A549 (cell line): ENCODE measurements around the gene RAD9A. TPM values are rescaled to one million over a fixed set of nuclear protein-coding genes. Genes with fewer than 3 reads are reported as not detected.

Source experiments
- ATAC-seq, 2 experiments: fragments of 200-7000 bp in 1 of 2; fragments of >200 bp in 1 of 2; cut with Nextera tagmentation in 1 of 2; cut with Tn5 transposase in 1 of 2; 3 replicates each; pipeline versions ENCODE4 v1.8.0 to v1.9.1; 2018 to 2020; ENCODE audit warnings: mild to moderate bottlenecking in 1 of 2, moderate library complexity in 1 of 2
- CTCF ChIA-PET: fragments of 300-600 bp; sonication (Branson Sonifier 250); formaldehyde crosslinking; extraction: SDS; loops from one replicate; lab custom pipeline; 2021; ENCODE audit warnings: antibody characterized with exemption, inconsistent platforms; lab: Yijun Ruan, JAX
- POLR2A ChIA-PET: fragments of 350-600 bp; formaldehyde crosslinking; extraction: SDS; loops from one replicate; lab custom pipeline; 2021; ENCODE audit warnings: antibody characterized with exemption, inconsistent platforms; lab: Yijun Ruan, JAX
- DNase-seq, 2 experiments: peaks; one replicate each; pipeline versions ENCODE4 v3.0.0 to v3.0.0-alpha.2; 2011 to 2016; ENCODE audit warnings: low read depth in 1 of 2, low spot score in 1 of 2
- FAIRE-seq: peaks from 2 replicates; lab custom pipeline; 2011; peaks lifted over from hg19 to GRCh38; lab: Jason Lieb, UNC
- H3K27ac ChIP-seq, 2 experiments: fragments of >200 bp; sonication (Bioruptor Twin); formaldehyde crosslinking; 3 replicates each; pipeline ENCODE4 v1.5.1; 2016 to 2017
- H3K4me1 ChIP-seq: fragments of >200 bp; sonication (Bioruptor Twin); formaldehyde crosslinking; 3 replicates; pipeline ENCODE4 v1.6.1; 2016
- H3K4me2 ChIP-seq: fragments of >200 bp; sonication (Bioruptor Twin); formaldehyde crosslinking; 3 replicates; pipeline ENCODE4 v1.6.1; 2016
- H3K4me3 ChIP-seq: fragments of >200 bp; sonication (Bioruptor Twin); formaldehyde crosslinking; 3 replicates; pipeline ENCODE4 v1.5.1; 2016
- H3K9me3 ChIP-seq: fragments of >200 bp; sonication (Bioruptor Twin); formaldehyde crosslinking; 3 replicates; pipeline ENCODE4 v1.6.1; 2016
- ELK1 ChIP-seq: fragments of 150-350 bp; IDR thresholded peaks from 2 replicates; pipeline ENCODE4 v1.6.1; 2014; ENCODE audit warnings: low read depth, mild to moderate bottlenecking, low read length
- ESRRA ChIP-seq: fragments of 150-350 bp; IDR thresholded peaks from 2 replicates; pipeline ENCODE4 v1.6.1; 2014; ENCODE audit warnings: mild to moderate bottlenecking, low read length, borderline replicate concordance
- FOSB ChIP-seq: fragments of 250-450 bp; sonication (Bioruptor Pico); IDR thresholded peaks from 2 replicates; pipeline ENCODE4 v1.5.0; 2020; ENCODE audit warnings: mild to moderate bottlenecking, moderate library complexity
- JUN ChIP-seq, 2 experiments: fragments of >200 bp; sonication (Bioruptor Twin); formaldehyde crosslinking; IDR thresholded peaks; 2 replicates in 1 of 2; 3 replicates in 1 of 2; pipeline ENCODE4 v1.6.1; 2016 to 2017
- KDM5A ChIP-seq: fragments of 200-600 bp; sonication (generic); IDR thresholded peaks from 2 replicates; pipeline ENCODE4 v1.6.1; 2016; ENCODE audit warnings: antibody characterized with exemption, mild to moderate bottlenecking
- MAZ ChIP-seq: fragments of 150-350 bp; IDR thresholded peaks from 2 replicates; pipeline ENCODE4 v1.6.1; 2014; ENCODE audit warnings: antibody characterized with exemption, low read depth, low read length, borderline replicate concordance
- MYC ChIP-seq: IDR thresholded peaks from 2 replicates; pipeline ENCODE4 v1.6.1; 2012; ENCODE audit warnings: mild to moderate bottlenecking, inconsistent platforms, low read length, improper control_type of control experiment, borderline replicate concordance
- NFE2L2 ChIP-seq: fragments of 150-350 bp; conservative IDR thresholded peaks from 2 replicates; pipeline ENCODE4 v1.6.1; 2014; ENCODE audit warnings: low read length
- POLR2A ChIP-seq: IDR thresholded peaks from 2 replicates; pipeline ENCODE4 v1.6.1; 2012; ENCODE audit warnings: mild to moderate bottlenecking, low read length
- RFX5 ChIP-seq: fragments of 450-650 bp; IDR thresholded peaks from 2 replicates; pipeline ENCODE4 v1.7.1; 2014; ENCODE audit warnings: antibody characterized with exemption, mild to moderate bottlenecking, moderate library complexity
- SMC3 ChIP-seq: fragments of >200 bp; sonication (Bioruptor Twin); formaldehyde crosslinking; IDR thresholded peaks from 3 replicates; pipeline ENCODE4 v1.6.1; 2018; ENCODE audit warnings: inconsistent platforms
- ZFP36 ChIP-seq: fragments of 450-650 bp; IDR thresholded peaks from 2 replicates; pipeline ENCODE4 v1.6.1; 2014; ENCODE audit warnings: borderline replicate concordance; ENCODE audit not compliant: partially characterized antibody
- ZNF302 ChIP-seq: fragments of 250-450 bp; sonication (Bioruptor Pico); IDR thresholded peaks from 2 replicates; pipeline ENCODE4 v1.9.0; 2021; ENCODE audit warnings: inconsistent platforms, mild to moderate bottlenecking, moderate library complexity
- ZSCAN20 ChIP-seq: fragments of 250-450 bp; sonication (Bioruptor Pico); IDR thresholded peaks from 2 replicates; pipeline ENCODE4 v1.8.0; 2022; ENCODE audit warnings: mild to moderate bottlenecking, moderate library complexity
- WGBS: methylation state at CpG from one replicate; pipeline ENCODE4 v1.1.6; 2017; ENCODE audit errors: missing lambda C conversion rate; 5-methylcytosine and 5-hydroxymethylcytosine counted together
- polyA plus RNA-seq, 4 experiments: library from polyadenylated mRNA; depleted of rRNA in 3 of 4; stranded (reverse); fragments of >200 nt; fragmentation: RNase III in 1 of 4; extraction: RNeasy Plus Mini Kit Qiagen cat#74134 plus additional on column Dnase treatment in 1 of 4; gene quantifications; 2 replicates in 3 of 4; 3 replicates in 1 of 4; pipeline ENCODE4 v1.2.3, GENCODE V29; 2011 to 2017
- TF ChIP-seq, protein P1 (sequence below): fragments of 450-650 bp; IDR thresholded peaks from 2 replicates; pipeline ENCODE4 v1.6.1; 2014; ENCODE audit warnings: antibody characterized with exemption
- TF ChIP-seq, protein P2 (sequence below): fragments of >200 bp; sonication (Bioruptor Twin); formaldehyde crosslinking; IDR thresholded peaks from 3 replicates; pipeline ENCODE4 v1.6.1; 2016
- TF ChIP-seq, protein P3 (sequence below): fragments of 250-450 bp; sonication (Bioruptor Pico); IDR thresholded peaks from 2 replicates; pipeline ENCODE4 v1.5.0; 2020; ENCODE audit warnings: low read depth, mild to moderate bottlenecking, moderate library complexity
- TF ChIP-seq, protein P4 (sequence below): fragments of >200 bp; sonication (Bioruptor Twin); formaldehyde crosslinking; IDR thresholded peaks from 3 replicates; pipeline ENCODE4 v1.5.1; 2016

The RAD9A gene
- polyA plus RNA-seq, 2 of the 4 experiments (the other 2 are of a cell fraction): 19.0 to 43.7 TPM

- Histone ChIP-seq H3K4me3 (peak within 1 kb of the TSS; percentile 36), H3K27ac (peak within 1 kb of the TSS; percentile 46 to 84; a peak in 4 of 6 replicates), H3K4me2 (peak within 1 kb of the TSS; percentile 91), H3K9me3 (no peaks in the 10 kb centered on the region), H3K4me1 (peaks cover 35% of the 10 kb centered on the region)
- CTCF ChIA-PET: interaction anchor here (1.0 to 4.0 kb wide), 3 partner anchors 13 to 33 kb away, joined by 3 to 36 read pairs (median 4); partner anchors contain the start of genes PPP1CA and TBC1D10C
- ATAC-seq (no peak), FAIRE-seq (no peak), DNase-seq (no peak)
- TF ChIP-seq ZSCAN20 (CRISPR knock-in tag): no peak
- TF ChIP-seq SMC3: no peak
- TF ChIP-seq KDM5A: no peak
- no peak for TF ChIP-seq NFE2L2
- no peak for TF ChIP-seq JUN (IDR thresholded peaks at IDR 0.05)
- no peak for TF ChIP-seq FOSB (CRISPR knock-in tag)
- POLR2A ChIA-PET: no interaction called here
- WGBS: 64% methylated on average over 6 of the region's 67 CpGs
Observed at GRCh38 chr11:67415501-67416304, 23.9 kb downstream of the RAD9A start, which contains the start of gene CARNS1. TSS of gene CARNS1 (plus strand) at chr11:67415678. CDS start at chr11:67416200, 522 bp downstream.

DNA sequence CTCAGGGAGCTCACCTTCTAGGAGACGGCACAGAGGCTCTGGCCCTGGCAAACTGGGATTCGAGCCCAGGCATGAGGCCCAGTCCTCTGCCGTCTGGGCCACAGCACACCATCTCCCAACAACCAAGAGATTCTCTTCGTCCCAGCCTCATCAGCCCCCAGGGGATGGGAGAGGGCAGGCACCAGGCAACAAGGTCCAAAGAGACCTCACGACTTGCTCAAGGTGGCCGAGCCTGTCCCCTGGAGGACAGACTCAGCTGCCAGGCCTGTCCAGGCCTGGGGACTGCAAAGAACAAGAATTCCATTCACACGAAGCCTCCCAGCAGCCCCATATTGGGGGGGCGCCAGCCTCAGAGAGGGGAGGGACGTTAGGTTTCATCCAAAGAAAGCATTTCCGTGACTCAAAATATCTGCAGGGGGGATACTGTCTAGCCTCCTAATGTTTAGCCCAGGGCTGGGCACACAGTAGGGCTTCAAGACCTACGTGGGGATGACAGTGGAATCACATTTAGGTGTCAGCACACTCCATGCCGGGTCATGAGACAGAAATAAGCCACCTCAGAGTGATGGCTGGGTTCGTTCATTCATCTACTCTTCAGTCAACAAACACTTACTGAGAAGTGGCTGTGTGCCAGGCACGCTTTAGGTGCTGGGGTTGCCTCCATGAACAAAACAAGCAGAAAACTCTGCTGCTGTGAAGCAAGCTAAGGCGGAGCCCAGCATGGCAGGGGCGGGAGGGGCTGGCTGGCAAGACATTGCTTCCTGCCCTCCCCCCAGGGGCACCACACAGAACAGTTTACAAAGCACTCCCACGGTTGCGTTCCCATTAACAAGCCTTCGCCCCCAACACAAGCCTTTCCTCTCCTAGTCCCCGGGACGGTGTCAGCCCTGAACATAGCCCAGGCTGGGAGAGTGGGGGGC lies 24.9 kb downstream of the RAD9A start:
- H3K9me3 ChIP-seq: no peaks in the 10 kb centered on the region
- peaks cover 39% of the 10 kb centered on the region for H3K4me1 ChIP-seq
- POLR2A ChIA-PET: no interaction called here
- H3K27ac ChIP-seq: peak overlapping the region in 1 of 2 experiments; percentile 84; a peak in 2 of 6 replicates
- H3K4me2 ChIP-seq: peak overlapping the region; percentile 91
- FAIRE-seq (no peak), DNase-seq (peak in 1 of 2 experiments; percentile 78), ATAC-seq (no peak; a peak in 2 of 6 replicates)
- no peak overlapping the region for H3K4me3 ChIP-seq
- CTCF ChIA-PET: interaction anchor here (0.9 to 1.4 kb wide), 5 partner anchors 11 to 65 kb away, joined by 3 to 4 read pairs (median 3); partner anchors contain the start of gene PPP1CA
- TF ChIP-seq POLR2A (no peak), SMC3 (no peak), MAZ (no peak), ELK1 (no peak), RFX5 (no peak), ZFP36 (no peak), ESRRA (no peak), MYC (no peak), ZNF302 (CRISPR knock-in tag) (no peak), KDM5A (no peak)
- TF ChIP-seq, protein P1, sequence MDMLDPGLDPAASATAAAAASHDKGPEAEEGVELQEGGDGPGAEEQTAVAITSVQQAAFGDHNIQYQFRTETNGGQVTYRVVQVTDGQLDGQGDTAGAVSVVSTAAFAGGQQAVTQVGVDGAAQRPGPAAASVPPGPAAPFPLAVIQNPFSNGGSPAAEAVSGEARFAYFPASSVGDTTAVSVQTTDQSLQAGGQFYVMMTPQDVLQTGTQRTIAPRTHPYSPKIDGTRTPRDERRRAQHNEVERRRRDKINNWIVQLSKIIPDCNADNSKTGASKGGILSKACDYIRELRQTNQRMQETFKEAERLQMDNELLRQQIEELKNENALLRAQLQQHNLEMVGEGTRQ: no peak
- TF ChIP-seq, protein P2, sequence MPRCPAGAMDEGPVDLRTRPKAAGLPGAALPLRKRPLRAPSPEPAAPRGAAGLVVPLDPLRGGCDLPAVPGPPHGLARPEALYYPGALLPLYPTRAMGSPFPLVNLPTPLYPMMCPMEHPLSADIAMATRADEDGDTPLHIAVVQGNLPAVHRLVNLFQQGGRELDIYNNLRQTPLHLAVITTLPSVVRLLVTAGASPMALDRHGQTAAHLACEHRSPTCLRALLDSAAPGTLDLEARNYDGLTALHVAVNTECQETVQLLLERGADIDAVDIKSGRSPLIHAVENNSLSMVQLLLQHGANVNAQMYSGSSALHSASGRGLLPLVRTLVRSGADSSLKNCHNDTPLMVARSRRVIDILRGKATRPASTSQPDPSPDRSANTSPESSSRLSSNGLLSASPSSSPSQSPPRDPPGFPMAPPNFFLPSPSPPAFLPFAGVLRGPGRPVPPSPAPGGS: no peak
- TF ChIP-seq, protein P3, sequence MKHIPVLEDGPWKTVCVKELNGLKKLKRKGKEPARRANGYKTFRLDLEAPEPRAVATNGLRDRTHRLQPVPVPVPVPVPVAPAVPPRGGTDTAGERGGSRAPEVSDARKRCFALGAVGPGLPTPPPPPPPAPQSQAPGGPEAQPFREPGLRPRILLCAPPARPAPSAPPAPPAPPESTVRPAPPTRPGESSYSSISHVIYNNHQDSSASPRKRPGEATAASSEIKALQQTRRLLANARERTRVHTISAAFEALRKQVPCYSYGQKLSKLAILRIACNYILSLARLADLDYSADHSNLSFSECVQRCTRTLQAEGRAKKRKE (CRISPR knock-in tag): no peak
- TF ChIP-seq, protein P4, sequence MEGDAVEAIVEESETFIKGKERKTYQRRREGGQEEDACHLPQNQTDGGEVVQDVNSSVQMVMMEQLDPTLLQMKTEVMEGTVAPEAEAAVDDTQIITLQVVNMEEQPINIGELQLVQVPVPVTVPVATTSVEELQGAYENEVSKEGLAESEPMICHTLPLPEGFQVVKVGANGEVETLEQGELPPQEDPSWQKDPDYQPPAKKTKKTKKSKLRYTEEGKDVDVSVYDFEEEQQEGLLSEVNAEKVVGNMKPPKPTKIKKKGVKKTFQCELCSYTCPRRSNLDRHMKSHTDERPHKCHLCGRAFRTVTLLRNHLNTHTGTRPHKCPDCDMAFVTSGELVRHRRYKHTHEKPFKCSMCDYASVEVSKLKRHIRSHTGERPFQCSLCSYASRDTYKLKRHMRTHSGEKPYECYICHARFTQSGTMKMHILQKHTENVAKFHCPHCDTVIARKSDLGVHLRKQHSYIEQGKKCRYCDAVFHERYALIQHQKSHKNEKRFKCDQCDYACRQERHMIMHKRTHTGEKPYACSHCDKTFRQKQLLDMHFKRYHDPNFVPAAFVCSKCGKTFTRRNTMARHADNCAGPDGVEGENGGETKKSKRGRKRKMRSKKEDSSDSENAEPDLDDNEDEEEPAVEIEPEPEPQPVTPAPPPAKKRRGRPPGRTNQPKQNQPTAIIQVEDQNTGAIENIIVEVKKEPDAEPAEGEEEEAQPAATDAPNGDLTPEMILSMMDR: no peak
- 53% methylated on average over 21 of the region's 21 CpGs for WGBS
